ENCODE data around the gene DCAF6.

Gene DCAF6

GRCh38 chr1:167984886-167985489, 48.5 kb downstream of the DCAF6 start:
- Histone ChIP-seq H2AFZ (ENCODE audit: low read depth, low read length, severe bottlenecking) (no peak overlapping the region), H3K4me3 (ENCODE audit: insufficient read depth, low read length, poor library complexity, severe bottlenecking) (no peak overlapping the region), H3K27me3 (ENCODE audit: low read length) (no peaks in the 10 kb centered on the region), H3K4me2 (ENCODE audit: low read depth, low read length, poor library complexity, severe bottlenecking) (no peak overlapping the region), H3K79me2 (ENCODE audit: insufficient read depth, low read length) (no peaks in the 10 kb centered on the region), H3K27ac (ENCODE audit: low read depth, low read length) (no peak overlapping the region), H3K9ac (ENCODE audit: low read length) (no peak overlapping the region), H3K9me3 (ENCODE audit: insufficient read depth, low read length) (no peaks in the 10 kb centered on the region), H3K9me2 (replicated peaks; ENCODE audit: insufficient read depth, low read length) (no peaks in the 10 kb centered on the region), H3K36me3 (ENCODE audit: low read length) (peaks cover 3% of the 10 kb centered on the region; the same call in 1 of the 2 replicates), H4K20me1 (ENCODE audit: low read depth, low read length) (no peaks in the 10 kb centered on the region), H3F3A (ENCODE audit: insufficient read depth) (no peaks in the 10 kb centered on the region)
- no peak for TF ChIP-seq CTCF (IDR thresholded peaks at IDR 0.05; ENCODE audit: insufficient read depth, low read length, poor library complexity, severe bottlenecking)
- no peak for TF ChIP-seq EZH2phosphoT487 (conservative IDR thresholded peaks at IDR 0.05; ENCODE audit: low read length)

GRCh38 chr1:167987174-167987573, 50.7 kb downstream of the DCAF6 start:
- H3K4me2 ChIP-seq (ENCODE audit: low read depth, low read length, poor library complexity, severe bottlenecking) = no peak overlapping the region
- no peak for TF ChIP-seq CTCF (IDR thresholded peaks at IDR 0.05; ENCODE audit: insufficient read depth, low read length, poor library complexity, severe bottlenecking)
- no peak for TF ChIP-seq EZH2phosphoT487 (conservative IDR thresholded peaks at IDR 0.05; ENCODE audit: low read length)
- H3K4me3 ChIP-seq (ENCODE audit: insufficient read depth, low read length, poor library complexity, severe bottlenecking) = no peak overlapping the region

GRCh38 chr1:167991546-167991945, 55.1 kb downstream of the DCAF6 start:
- no peaks in the 10 kb centered on the region for H3K79me2 ChIP-seq (ENCODE audit: insufficient read depth, low read length)
- H3K4me3 ChIP-seq (ENCODE audit: insufficient read depth, low read length, poor library complexity, severe bottlenecking) = no peak overlapping the region
- TF ChIP-seq EZH2phosphoT487 (conservative IDR thresholded peaks at IDR 0.05; ENCODE audit: low read length) (no peak), CTCF (IDR thresholded peaks at IDR 0.05; ENCODE audit: insufficient read depth, low read length, poor library complexity, severe bottlenecking) (no peak)
- no peaks in the 10 kb centered on the region for H3K9me2 ChIP-seq (replicated peaks; ENCODE audit: insufficient read depth, low read length)
- H3F3A ChIP-seq (ENCODE audit: insufficient read depth) = no peaks in the 10 kb centered on the region
- H3K27me3 ChIP-seq (ENCODE audit: low read length) = no peaks in the 10 kb centered on the region
- no peak overlapping the region for H3K4me2 ChIP-seq (ENCODE audit: low read depth, low read length, poor library complexity, severe bottlenecking)
- no peaks in the 10 kb centered on the region for H4K20me1 ChIP-seq (ENCODE audit: low read depth, low read length)
- H3K9me3 ChIP-seq (ENCODE audit: insufficient read depth, low read length) = no peaks in the 10 kb centered on the region
- peaks cover 4% of the 10 kb centered on the region; the same call in 1 of the 2 replicates for H3K36me3 ChIP-seq (ENCODE audit: low read length)
- no peak overlapping the region for H2AFZ ChIP-seq (ENCODE audit: low read depth, low read length, severe bottlenecking)
- H3K9ac ChIP-seq (ENCODE audit: low read length) = no peak overlapping the region
- H3K27ac ChIP-seq (ENCODE audit: low read depth, low read length) = no peak overlapping the region

More at GRCh38 chr1:167987174-167987573, 50.7 kb downstream of the DCAF6 start:
- Histone ChIP-seq H3K27me3 (ENCODE audit: low read length) (no peaks in the 10 kb centered on the region), H3K27ac (ENCODE audit: low read depth, low read length) (no peak overlapping the region), H3K36me3 (ENCODE audit: low read length) (no peaks in the 10 kb centered on the region; the same call in 1 of the 2 replicates), H4K20me1 (ENCODE audit: low read depth, low read length) (no peaks in the 10 kb centered on the region), H3F3A (ENCODE audit: insufficient read depth) (no peaks in the 10 kb centered on the region), H3K79me2 (ENCODE audit: insufficient read depth, low read length) (no peaks in the 10 kb centered on the region), H2AFZ (ENCODE audit: low read depth, low read length, severe bottlenecking) (no peak overlapping the region), H3K9me2 (replicated peaks; ENCODE audit: insufficient read depth, low read length) (no peaks in the 10 kb centered on the region), H3K9ac (ENCODE audit: low read length) (no peak overlapping the region), H3K9me3 (ENCODE audit: insufficient read depth, low read length) (no peaks in the 10 kb centered on the region)

Measured in SU-DHL-6 (cell line).